ENCODE measurements around the gene PRR22.

Gene PRR22

DNA sequence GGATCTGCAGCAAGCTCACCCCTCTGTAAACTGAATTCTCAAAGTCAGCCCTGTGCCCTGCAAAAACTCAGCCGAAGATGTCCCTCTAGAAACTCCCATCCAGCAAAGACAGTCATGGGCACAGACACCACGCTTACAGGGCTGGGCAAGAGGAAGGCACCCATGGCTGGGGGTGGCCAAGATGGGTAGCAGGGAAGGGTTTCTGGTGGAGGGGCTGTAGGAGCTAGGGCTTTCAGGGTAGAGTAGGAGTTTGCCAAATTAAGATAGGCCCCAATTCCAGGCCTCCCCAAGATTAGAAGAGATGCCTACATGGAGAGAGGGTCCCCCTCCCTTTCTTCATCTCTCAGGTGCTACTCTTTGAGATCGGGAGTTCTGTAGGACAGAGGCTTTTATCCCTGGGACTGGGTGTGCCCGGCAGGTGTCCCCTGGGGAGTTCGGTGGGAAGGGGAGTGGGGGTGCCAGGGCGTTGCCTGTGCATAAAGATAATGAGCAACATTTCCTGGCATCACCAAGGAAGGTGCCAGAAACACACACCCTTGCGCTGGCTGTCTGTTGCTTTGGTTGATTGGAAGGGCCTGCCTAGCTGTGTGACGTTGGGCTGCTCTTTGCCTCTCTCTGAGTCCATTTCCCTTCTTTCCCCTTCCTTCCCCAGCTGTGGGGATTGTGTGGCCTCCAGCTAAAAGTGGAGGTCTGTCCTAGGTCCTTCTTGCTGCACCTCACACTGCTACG, 29.7 kb upstream of the PRR22 start:
- no peak for DNase-seq (ENCODE audit: low read depth, low spot score)

DNA sequence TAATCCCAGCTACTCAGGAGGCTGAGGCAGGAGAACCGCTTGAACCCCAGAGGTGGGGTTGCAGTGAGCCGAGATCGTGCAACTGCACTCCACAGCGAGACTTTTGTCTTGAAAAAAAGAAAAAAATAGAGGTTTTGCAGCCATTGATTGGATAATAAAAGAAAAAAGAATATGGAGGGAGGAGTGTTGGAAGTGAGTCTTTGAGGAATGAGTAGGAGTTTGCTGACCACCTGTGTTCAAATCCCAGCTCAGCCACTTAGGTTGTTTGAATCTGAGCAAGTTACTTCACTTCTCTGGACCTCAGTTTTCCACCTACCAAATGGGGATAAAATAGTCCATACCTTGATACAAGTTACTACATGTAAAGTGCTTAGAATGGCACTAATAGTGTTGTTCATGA, 26.6 kb upstream of the PRR22 start:
- DNase-seq (ENCODE audit: low read depth, low spot score), result no peak

DNA sequence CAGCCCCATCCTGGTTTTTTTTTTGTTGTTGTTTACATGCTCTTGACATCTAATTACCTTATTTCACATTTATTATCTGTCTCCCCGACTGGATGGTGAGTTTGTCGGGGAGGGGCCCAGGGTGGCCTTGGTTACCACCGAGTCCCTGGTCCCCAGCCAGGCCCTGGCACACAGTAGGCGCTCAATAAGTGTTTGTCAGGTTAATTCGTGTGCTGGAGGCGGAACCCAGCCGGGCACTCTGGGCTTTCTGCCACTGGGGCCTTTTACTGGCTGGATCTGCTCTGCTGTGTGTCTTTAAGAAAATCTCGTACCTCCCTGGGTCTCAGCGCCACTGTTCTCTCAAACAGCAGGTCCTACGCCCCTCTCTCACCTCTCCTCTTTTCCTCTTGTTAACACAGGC, 24.9 kb upstream of the PRR22 start:
- no peak for DNase-seq (ENCODE audit: low read depth, low spot score)

DNA sequence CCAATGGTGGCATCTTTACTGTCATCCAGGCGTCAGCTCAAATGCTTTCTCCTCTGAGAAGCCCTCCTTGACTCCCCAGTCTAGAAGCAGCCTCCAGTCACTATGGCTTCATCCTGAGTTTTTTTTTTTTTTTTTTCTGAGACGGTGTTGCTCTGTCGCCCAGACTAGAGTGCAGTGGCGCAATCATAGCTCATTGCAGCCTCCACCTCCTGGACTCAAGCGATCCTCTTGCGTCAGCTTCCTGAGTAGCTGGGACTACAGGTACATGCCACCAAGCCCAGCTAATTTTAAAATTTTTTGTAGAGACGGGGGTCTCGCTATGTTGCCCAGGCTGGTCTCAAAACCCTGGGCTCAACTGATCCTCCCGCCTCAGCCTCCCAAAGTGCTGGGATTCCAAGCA, 24.5 kb upstream of the PRR22 start:
- no peak for DNase-seq (ENCODE audit: low read depth, low spot score)

DNA sequence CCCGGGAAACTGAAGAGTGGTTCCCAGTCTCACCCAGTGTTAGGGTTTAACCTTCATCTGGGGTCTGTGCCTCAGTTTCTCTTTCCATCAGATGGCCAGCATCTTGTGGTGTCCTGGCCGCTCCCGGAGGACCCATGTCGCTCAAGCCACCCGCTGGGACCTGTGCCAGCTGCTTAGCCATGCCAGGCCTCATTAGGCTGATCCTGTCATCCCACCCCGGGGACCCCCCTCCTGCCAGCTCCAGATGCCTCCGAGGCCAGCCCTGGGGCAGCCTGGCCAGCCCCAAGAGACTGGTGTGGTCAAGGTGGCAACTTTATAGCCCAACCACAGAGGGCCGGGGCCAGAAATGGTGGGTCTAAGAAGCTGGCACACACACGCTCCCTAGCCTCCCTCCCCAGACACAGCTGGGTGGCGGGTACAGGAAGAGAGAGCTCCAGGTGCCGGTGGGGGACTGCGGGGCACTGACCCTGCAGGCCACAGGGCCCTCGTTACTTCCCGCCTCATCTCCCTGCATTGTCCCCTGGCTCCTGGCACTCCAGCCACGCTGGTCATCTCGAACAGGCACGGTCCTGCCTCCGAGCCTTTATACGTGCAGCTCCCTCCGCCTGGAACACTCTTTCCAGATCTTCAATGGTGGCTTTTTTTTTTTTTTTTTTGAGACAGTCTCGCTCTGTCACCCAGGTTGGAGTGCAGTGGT, 23.7 kb upstream of the PRR22 start:
- DNase-seq (ENCODE audit: low read depth, low spot score), result no peak

DNA sequence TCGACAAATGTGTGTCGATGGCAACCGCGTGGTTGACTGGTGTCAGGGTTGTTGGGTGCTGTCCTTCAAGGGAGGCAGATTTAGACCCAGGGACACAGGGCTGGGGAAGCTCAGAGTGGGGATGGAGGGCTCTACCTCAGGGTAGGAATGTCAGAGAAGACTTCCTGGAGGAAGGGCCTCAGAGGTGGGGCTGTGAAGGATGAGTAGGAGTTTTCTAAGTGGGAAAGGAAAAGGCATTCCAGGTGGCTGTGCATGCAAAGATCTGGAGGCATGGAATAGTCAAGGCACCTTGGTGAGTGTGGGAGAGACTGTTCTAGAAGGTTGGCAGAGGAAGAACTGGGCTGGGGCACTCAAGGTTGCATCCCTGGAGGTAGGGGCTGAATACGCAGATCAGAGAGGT, 22.4 kb upstream of the PRR22 start:
- no peak for DNase-seq (ENCODE audit: low read depth, low spot score)

DNA sequence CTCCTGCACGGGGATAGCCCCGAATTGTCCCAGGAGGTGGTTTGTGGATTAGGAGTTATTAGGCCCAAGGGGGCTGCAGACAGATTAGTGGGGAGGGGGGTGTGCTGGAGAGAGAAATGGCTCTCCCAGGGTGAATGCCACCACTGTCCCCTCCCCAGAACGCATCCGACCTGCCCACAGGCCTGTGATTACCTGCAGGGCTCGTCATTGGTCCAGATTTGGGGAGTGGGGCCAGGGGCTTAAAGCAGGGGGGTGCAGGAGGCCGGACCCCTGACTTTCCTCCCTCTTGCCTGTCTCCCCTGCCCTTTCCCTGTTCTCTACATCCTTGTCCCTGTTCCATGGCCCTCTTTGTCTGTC, 21.6 kb upstream of the PRR22 start:
- no peak for DNase-seq (ENCODE audit: low read depth, low spot score)

DNA sequence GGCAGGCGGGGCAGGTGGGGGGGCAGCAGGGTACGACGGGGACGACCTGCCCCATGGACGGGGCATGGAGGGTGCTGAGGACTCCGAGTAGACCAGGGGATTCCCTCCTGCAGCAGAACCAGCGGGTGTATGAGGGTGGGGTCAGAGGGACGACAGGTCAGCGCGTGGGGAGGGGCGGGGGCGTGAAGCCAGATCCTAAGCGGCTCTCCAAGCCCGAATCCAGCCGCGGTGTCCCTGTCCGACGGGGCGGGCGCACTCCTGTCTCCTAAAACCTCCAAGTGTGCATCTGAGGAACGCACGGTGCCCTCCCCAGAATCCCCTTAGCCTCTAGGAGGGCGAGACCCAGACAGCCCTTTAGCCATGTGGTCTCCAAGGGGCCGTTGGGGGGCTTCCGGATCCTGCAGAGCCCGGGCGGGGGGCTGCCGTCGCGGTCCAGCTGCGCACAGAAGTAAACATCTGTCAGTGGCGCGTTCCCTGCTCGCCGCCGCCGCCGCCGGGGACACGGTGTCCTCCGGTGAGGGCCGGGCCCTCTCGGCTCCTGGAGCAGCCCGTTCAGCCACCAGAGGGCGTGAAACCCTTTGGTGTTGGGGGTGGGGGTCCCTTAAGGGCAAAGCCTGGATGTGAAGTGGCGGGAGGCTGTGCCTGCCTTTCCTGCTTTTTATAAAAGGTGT, 21.1 kb upstream of the PRR22 start:
- DNase-seq (ENCODE audit: low read depth, low spot score), result no peak

DNA sequence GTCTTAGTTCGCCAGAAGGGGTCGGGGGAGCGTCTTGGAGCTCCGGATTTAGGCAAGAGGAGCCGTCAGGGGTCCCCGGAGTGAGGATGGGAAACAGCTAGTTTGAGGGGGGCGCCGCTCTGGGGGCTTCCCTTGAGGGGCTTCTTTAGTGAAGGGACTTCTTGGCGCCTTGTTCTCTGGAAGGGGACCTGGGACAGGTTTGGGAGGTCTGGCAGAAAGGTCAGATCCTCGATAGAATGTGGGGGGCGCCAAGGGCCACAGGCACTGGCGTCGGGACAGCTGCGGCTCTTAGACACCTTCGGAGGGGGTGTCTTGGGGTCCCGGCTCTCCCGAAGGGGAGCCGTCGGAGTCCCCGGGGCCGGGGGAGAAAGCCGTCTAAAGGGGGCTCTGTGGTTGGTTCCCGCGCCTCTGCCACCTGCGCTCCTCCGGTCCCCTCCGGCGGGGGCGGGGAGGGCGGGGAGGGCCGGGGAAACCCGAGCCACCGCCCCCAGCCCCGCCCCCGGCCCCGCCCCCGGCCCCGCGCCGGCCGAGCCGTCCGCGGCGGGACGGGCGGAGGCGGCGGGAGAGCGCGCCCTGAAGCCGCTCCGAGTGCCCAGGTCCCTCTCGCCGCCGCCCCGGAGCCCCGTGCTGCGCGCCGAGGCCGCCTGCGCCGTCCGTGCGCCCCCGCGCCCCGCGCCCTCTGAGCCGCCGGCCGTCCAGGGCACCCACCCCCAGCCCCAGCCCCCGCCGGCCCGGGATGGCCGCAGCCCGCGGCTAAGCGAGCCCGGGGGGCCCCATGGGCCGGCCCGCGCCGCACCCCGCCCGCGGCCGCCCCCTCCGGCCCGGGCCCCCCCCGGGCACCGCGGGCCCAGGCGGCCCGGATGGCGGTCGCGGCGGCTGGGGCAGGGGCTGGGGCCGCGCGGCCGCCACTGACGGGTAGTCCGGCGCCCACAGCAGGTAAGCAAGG, 20.2 kb upstream of the PRR22 start, which contains the start of gene NRTN:
Gene NRTN (plus strand): TSS at position 552 of the 946 bp plus-strand sequence. CDS start 19,099 bp downstream, outside the sequence.
- no peak for DNase-seq (ENCODE audit: low read depth, low spot score)

DNA sequence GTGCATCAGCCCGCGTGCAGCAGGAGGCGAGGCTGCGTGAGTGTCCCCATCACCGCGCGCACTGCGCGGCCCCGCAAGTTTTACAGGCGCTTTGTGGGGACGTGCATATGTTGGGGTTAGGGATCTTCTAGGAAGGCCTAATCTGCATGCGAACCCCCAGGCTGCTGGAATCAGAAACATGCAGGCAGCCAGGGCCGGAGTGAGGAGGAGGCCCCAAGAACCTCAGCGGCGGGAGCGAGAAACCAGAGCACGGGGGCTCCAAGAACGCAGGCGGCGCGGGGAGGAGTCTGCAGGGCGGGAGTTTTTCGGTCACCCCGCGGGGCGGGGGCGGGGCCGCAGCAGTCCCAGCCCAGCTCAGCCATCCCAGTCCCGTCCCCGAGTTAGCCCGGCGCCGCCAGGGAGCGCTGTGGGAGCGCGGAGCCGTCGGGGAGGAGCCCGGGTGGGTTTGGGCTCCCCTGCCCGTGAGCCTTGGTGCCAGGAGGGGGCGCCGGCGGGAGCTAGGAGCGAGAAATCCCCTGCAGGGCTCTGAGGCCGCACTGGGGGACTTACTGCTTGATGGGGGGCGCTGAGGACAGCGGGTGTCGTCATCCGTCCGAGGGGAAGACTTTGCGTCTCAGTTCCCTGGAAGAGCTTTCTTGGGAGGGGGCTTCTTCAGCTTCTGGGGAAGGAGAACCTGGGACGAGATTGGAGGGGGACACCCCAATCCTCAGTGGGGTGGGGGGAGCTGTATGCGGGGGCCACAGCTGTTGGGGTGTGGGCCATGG, 19.4 kb upstream of the PRR22 start:
- DNase-seq (ENCODE audit: low read depth, low spot score), result peak; percentile 63

DNA sequence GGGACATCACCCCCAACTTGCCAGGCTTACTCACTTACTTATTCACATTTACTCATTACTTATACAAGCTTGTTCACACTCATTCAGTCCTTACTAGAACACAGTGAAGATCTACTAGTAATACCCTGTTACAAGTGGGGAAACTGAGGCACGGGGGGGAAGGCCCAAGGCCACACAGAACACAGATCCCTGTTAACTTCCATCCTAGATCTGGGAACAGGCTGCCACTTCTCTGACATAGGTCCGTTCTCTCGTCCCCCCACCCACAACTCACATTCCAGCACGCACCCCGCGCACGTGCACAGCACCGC, 18.9 kb upstream of the PRR22 start:
- DNase-seq (ENCODE audit: low read depth, low spot score), result no peak

DNA sequence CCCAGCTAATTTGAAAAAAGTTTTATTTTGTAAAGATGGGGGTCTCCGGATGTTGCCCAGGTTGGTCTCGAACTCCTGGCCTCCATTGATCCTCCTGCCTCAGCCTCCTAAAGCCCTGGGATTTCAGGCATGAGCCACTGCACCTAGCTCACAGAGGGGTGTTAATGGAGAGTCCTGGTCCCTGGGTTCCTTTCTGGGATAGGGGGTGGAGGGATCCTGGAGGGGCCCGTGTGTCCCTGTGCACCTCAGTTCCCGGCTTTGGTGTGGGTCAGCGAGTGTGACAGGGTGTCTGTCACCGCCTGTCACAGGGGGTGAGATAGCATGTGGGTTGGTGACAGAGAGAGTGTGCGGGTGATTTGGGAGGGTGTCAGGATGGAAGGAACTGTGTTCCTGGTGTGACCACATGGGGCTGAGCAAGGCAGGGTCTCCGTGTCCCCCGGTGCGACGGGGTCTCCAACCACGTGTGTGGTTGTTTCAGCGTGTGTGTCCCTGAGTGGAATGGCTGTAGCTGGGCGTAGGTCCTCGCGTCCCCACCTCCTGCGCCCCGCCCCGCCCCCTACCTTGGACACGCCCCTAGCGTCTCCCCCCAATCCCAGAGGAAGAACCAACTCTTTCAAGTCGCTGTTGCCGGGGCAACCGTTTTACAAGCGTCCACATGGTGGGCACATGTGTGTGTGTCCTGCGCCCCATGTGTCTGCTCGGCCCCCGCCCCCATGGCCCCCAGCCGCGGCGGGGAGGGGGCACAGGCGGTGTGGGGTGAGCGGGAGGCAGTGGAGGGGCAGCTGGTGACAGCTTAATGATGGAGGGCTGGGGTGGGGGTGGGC, 17.5 kb upstream of the PRR22 start:
- DNase-seq (ENCODE audit: low read depth, low spot score), result no peak

DNA sequence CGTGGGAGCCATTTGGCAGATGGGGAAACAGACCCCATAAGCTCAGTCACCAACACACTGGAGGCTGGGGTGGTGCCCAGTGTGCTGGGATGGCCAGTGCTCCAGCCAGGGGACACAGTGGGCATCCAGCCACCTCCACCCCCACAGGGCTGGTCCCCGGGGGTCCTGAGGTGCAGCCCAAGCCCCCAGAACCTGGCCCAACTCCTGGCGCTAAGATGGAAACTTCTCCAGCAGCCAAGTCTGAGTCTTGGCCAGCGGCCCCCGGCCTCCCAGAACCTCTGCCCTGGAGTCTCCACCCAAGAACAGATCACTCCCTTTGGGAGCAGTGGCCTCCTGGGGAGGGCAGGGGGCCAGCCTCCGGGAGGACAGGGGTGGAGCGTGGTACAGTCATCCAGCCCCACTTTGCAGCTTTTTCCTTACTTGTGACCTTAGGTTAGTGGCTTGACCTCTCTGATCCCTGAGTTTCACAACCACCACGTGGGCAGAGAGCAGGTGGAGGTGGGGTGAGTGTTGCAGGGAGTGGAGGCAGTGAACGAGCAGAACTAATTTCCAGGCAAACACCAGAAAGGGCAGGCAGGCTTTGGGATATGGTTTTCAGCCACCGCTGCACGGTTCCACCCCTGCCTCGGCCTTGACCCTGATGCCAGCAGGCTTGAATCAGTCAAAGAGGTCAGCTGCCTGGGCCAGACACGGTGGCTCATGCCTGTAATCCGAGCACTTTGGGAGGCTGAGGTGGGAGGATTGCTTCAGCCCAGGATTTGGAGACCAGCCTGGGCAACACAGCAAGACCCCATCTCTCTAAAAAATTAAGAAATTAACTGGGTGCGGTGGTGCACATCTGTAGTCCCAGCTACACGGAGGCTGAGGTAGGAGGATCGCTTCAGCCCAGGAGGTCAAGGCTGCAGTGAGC, 16.1 kb upstream of the PRR22 start:
- DNase-seq (ENCODE audit: low read depth, low spot score), result no peak

DNA sequence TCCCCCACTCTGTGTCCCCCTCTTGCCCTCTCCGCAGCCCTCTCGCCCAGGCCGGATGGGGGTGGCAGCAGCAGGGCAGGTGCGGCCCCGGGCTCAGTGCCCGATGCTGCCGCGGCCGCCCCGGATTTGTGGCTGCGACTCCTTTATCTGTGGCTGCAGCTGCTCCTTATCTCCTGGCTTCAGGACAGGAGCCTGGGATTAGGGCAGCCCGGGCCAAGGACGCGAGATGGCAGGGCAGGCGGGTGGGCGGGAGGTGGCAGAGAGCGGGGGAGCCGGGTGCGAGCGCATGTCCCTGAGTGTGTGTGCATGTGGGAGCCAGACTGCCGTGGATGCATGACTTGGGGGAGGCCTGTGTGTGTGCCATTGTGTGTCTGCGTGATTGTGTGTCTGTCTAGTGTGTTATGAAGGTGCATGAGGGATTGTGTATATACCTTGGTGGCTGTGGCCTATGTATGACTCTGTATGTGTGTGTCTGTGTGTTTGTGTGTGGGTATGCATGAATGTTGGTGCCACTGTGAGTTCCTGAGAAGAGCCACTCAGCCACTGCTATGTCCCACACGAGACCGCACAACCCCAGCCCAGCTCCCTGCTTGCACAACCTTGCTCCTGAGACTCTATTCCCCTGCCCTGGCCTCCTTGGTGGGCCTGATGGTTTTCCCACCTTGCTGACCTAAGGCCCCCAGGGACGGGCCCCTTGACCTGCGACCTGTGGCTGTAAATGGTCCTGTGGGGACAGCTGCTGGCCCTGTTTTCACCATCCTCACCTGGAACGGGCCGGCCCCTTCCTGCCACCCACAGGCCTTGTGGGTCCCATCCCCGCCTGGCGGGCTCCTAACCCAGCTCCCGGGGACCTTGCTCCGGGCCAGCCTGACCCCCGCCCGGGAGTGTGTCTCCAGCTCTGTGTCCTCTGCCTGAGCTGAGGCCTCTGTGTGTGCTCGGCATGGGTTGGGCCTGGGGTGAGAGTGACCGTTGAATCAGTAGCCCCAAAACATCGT, 15.0 kb upstream of the PRR22 start:
- no peak for DNase-seq (ENCODE audit: low read depth, low spot score)

DNA sequence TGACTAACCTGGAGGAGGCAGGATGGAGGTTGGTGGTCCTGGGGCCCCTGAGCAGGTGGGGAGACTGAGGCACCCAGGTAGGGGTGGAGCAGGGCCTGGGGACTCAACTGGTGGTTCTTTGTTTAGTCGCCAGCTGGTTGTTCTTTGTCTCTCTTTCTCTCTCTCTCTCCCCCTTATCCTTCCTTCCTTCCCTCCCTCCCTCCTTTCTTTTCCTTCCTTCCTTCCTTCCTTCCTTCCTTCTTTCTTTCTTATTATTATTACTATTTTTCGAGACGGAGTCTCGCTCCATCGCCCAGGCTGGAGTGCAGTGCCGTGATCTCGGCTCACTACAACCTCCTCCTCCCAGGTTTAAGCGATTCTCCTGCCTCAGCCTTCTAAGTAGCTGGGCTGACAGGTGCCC, 13.7 kb upstream of the PRR22 start:
- DNase-seq (ENCODE audit: low read depth, low spot score), result no peak

DNA sequence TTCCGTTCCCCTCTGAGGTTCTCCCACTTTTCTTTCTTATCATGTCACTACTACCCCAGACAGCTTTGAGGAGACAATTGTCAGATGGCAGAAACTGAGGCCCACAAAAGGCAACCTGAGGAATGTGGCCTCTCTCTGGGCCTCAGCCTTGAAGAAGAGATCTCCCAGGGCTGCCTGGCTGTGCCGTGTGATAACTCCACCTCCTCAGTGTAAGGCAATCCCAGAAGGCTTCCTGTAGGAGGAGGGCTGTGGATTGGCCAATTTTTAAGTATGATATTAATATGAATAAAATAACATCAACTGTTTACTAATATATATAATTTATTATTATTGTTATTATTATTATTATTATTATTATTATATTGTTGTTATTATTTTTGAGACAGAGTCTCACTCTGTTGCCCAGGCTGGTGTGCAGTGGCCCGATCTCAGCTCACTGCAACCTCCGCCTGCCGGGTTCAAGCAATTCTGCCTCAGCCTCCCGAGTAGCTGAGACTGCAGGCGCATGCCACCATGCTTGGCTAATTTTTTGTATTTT, 10.9 kb upstream of the PRR22 start:
- DNase-seq (ENCODE audit: low read depth, low spot score), result no peak

DNA sequence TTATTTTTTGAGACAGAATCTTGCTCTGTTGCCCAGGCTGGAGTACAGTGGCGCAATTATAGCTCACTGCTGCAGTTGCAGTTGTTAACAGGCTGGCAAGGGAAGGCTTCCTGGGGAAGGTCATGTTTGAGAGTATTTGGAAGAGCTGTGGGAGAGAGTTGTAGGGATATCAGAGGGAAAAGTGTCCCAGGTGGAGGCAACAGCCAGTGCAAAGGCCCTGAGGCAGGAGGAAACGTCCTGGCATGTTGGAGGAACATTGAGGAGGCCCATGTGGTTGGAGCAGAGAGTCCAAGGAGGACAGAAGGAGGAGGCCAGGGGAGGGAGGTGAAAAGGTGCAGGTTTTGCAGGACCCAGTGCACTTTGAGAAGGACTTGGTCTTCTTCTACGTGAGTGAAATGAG, 8.6 kb upstream of the PRR22 start:
- no peak for DNase-seq (ENCODE audit: low read depth, low spot score)

DNA sequence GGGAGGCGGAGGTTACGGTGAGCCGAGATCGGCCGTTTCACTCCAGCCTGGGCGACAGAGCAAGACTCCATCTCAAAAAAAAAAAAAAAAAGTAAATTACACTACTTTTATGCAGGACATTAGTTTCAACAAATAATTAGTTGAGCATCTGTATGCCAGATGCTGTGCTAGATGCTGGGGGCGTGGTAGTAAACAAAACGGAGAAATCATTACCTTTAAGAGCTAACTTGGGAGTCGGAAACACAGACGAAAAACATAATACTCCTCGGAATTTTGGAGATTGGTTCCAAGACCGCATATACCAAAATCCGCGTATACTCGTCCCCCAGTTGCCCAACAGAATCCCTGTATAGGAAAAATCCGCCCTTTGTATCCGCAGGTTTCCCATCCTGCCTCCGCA, 7.7 kb upstream of the PRR22 start:
- no peak for DNase-seq (ENCODE audit: low read depth, low spot score)

Data from brain pericyte (primary cell).